Measurements from ENCODE around the gene SLC25A48.

DNA sequence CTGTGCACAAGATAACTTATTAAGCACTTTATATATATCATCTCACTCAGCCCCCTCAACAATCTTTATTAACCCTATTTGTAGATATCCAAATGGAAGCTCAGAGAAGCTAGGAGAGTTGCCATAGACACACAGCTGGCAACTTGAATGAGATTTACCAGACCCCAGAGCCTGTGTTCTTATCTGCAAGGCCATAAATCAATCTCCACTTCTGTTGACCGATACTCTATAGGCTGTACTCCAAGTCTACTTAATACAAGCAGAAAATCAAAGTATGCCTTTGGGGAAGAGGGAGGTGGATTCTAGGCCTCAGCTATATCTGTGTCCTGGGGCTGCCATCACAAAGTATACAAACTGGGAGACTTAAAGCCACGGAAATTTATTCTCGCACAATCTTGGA lies 67.2 kb downstream of the SLC25A48 start:
- TF ChIP-seq, protein P1, sequence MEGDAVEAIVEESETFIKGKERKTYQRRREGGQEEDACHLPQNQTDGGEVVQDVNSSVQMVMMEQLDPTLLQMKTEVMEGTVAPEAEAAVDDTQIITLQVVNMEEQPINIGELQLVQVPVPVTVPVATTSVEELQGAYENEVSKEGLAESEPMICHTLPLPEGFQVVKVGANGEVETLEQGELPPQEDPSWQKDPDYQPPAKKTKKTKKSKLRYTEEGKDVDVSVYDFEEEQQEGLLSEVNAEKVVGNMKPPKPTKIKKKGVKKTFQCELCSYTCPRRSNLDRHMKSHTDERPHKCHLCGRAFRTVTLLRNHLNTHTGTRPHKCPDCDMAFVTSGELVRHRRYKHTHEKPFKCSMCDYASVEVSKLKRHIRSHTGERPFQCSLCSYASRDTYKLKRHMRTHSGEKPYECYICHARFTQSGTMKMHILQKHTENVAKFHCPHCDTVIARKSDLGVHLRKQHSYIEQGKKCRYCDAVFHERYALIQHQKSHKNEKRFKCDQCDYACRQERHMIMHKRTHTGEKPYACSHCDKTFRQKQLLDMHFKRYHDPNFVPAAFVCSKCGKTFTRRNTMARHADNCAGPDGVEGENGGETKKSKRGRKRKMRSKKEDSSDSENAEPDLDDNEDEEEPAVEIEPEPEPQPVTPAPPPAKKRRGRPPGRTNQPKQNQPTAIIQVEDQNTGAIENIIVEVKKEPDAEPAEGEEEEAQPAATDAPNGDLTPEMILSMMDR (optimal IDR thresholded peaks at IDR 0.05 in 1 of 3, IDR thresholded peaks at IDR 0.05 in 1 of 3, conservative IDR thresholded peaks at IDR 0.05 in 1 of 3; ENCODE audit: extremely low read depth in 1 of 3, insufficient read depth in 2 of 3, low read length in 3 of 3): no peak
- no peak for TF ChIP-seq EZH2 (IDR thresholded peaks at IDR 0.05; ENCODE audit: low read length)

All from keratinocyte (primary cell).